K562 (cell line): ENCODE measurements around the gene FBXO17. TPM values are rescaled to one million over a fixed set of nuclear protein-coding genes. Genes with fewer than 3 reads are reported as not detected.

Source experiments
- BACH1 ChIP-seq: fragments of 200-800 bp; sonication (Bioruptor generic); IDR thresholded peaks from 2 replicates; pipeline ENCODE4 v1.6.1; 2016; ENCODE audit warnings: missing genetic modification characterization, missing compliant biosample characterization
- BCLAF1 ChIP-seq, 2 experiments: fragments of 450-650 bp in 1 of 2; IDR thresholded peaks; 2 replicates each; pipeline ENCODE4 v1.6.1; 2011 to 2017; ENCODE audit warnings: low read depth in 2 of 2, antibody characterized with exemption in 1 of 2, borderline replicate concordance in 1 of 2, low read length in 1 of 2, mild to moderate bottlenecking in 1 of 2, mixed read lengths in 1 of 2; ENCODE audit not compliant: control insufficient read depth in 1 of 2
- CBFA2T3 ChIP-seq: fragments of 450-650 bp; IDR thresholded peaks from 2 replicates; pipeline ENCODE4 v1.6.1; 2017
- CXXC5 ChIP-seq: fragments of 250-450 bp; sonication (Bioruptor Pico); IDR thresholded peaks from 2 replicates; pipeline ENCODE4 v1.8.0; 2022; ENCODE audit warnings: inconsistent platforms, mild to moderate bottlenecking, moderate library complexity
- ESRRB ChIP-seq: fragments of 250-450 bp; sonication (Bioruptor Pico); IDR thresholded peaks from 2 replicates; pipeline ENCODE4 v1.5.0; 2020; ENCODE audit warnings: mild to moderate bottlenecking, moderate library complexity, borderline replicate concordance
- MECOM ChIP-seq: fragments of 250-450 bp; sonication (Bioruptor Pico); IDR thresholded peaks from 2 replicates; pipeline ENCODE4 v1.8.0; 2022; ENCODE audit warnings: inconsistent platforms
- PPARD ChIP-seq: fragments of 250-450 bp; sonication (Bioruptor Pico); IDR thresholded peaks from 2 replicates; pipeline ENCODE4 v1.8.0; 2022; ENCODE audit warnings: inconsistent platforms, mild to moderate bottlenecking, moderate library complexity
- SFPQ ChIP-seq: fragments of 200-400 bp; formaldehyde crosslinking; IDR thresholded peaks from 2 replicates; pipeline ENCODE4 v1.6.1; 2017; ENCODE audit warnings: mild to moderate bottlenecking, low read depth, low read length, moderate library complexity
- SMARCC2 ChIP-seq: fragments of 450-650 bp; IDR thresholded peaks from 2 replicates; pipeline ENCODE4 v1.6.1; 2017; ENCODE audit warnings: antibody characterized with exemption, moderate library complexity, mild to moderate bottlenecking, low read depth
- THRB ChIP-seq: fragments of 450-650 bp; formaldehyde crosslinking; conservative IDR thresholded peaks from 2 replicates; pipeline ENCODE4 v1.4.0; 2022; ENCODE audit warnings: mild to moderate bottlenecking, missing genetic modification characterization
- ZBTB2 ChIP-seq: fragments of 450-650 bp; IDR thresholded peaks from 2 replicates; pipeline ENCODE4 v1.6.1; 2016; ENCODE audit warnings: antibody characterized with exemption
- ZNF184 ChIP-seq: sonication (generic); formaldehyde crosslinking; IDR thresholded peaks from 2 replicates; pipeline ENCODE4 v1.5.0; 2020; ENCODE audit warnings: missing genetic modification reagents
- ZNF518B ChIP-seq: fragments of 250-450 bp; sonication (Bioruptor Pico); IDR thresholded peaks from 2 replicates; pipeline ENCODE4 v1.5.0; 2021; ENCODE audit warnings: mild to moderate bottlenecking, moderate library complexity
- polyA plus RNA-seq, 8 experiments: library from polyadenylated mRNA; depleted of rRNA in 4 of 8; stranded (reverse) in 5 of 8; unstranded in 3 of 8; fragments of >200 nt; fragmentation: Nextera tagmentation in 2 of 8; fragmentation: Illumina TruSeq in 1 of 8; extraction: Ambion mirVana in 2 of 8; extraction: Trizol in 1 of 8; gene quantifications; 2 replicates each; pipeline versions ENCODE4 v1.2.1 to v1.2.3, GENCODE V29; 2011 to 2014; ENCODE audit warnings: inconsistent platforms in 1 of 8, missing spikeins in 1 of 8
- total RNA-seq, 7 experiments: library from RNA; depleted of rRNA in 6 of 7; stranded (reverse); fragments of >200 nt in 6 of 7; fragmentation: Illumina TruSeq in 2 of 7; extraction: Trizol in 2 of 7; gene quantifications; 2 replicates each; pipeline versions ENCODE4 v1.2.1 to v1.2.3, GENCODE V29; 2011 to 2021; ENCODE audit warnings: low replicate concordance in 1 of 7

FBXO17 gene
- total and polyA plus RNA-seq, 9 of the 15 experiments (the other 6 are each of a cell fraction or from before 2014, with no cell fraction given) = 4.1 to 27.1 (median 19.0) TPM

GRCh38 chr19:38930776-38931520 lies 44.6 kb downstream of the FBXO17 start, which contains the start of gene MRPS12 (continued):
- TF ChIP-seq SFPQ (no peak), PPARD (no peak), THRB (CRISPR knock-in tag) (no peak), MECOM (CRISPR knock-in tag) (no peak), BACH1 (tag) (no peak), ZBTB2 (no peak), CBFA2T3 (no peak), SMARCC2 (no peak), CXXC5 (CRISPR knock-in tag) (no peak), ZNF184 (CRISPR knock-in tag) (no peak), BCLAF1 (IDR thresholded peaks at IDR 0.05; ENCODE audit: borderline replicate concordance in 1 of 2, control insufficient read depth in 1 of 2, low read depth in 2 of 2, low read length in 1 of 2) (no peak), ESRRB (CRISPR knock-in tag) (no peak), ZNF518B (no peak)
